Activated naive CD8-positive, alpha-beta T cell treated with anti-CD3 and anti-CD28 coated beads for 36 hours (primary cell): ENCODE measurements around the gene TTLL11. TPM values are rescaled to one million over a fixed set of nuclear protein-coding genes. Genes with fewer than 3 reads are reported as not detected.
"Not testable (repeated sequence)": the region's sequence is repeated elsewhere in the genome, so short reads cannot be mapped to it uniquely, and the experiment has no call there.

Source experiments
- DNase-seq: peaks from one replicate; pipeline ENCODE4 v3.0.0; 2021
- H3K27ac Mint-ChIP-seq: one replicate; pipeline ENCODE4 v1.8.0; 2022; ENCODE audit warnings: mild to moderate bottlenecking, moderate library complexity, mixed read lengths
- H3K27me3 Mint-ChIP-seq: one replicate; pipeline ENCODE4 v1.8.0; 2022; ENCODE audit warnings: mild to moderate bottlenecking, mixed read lengths
- H3K36me3 Mint-ChIP-seq: one replicate; pipeline ENCODE4 v1.8.0; 2021; ENCODE audit warnings: mild to moderate bottlenecking, mixed read lengths
- H3K4me1 Mint-ChIP-seq: one replicate; pipeline ENCODE4 v1.8.0; 2021; ENCODE audit warnings: mixed read lengths
- H3K4me3 Mint-ChIP-seq: one replicate; pipeline ENCODE4 v1.8.0; 2022; ENCODE audit warnings: mild to moderate bottlenecking, moderate library complexity, mixed read lengths
- H3K9me3 Mint-ChIP-seq: one replicate; pipeline ENCODE4 v1.8.0; 2022; ENCODE audit warnings: mixed read lengths
- total RNA-seq, 2 experiments: library from RNA; stranded (reverse); gene quantifications; one replicate each; pipeline ENCODE4 v1.2.3, GENCODE V29; 2021

TTLL11 gene
- total RNA-seq, 2 experiments from 2014 or later, result 2.5 to 2.8 TPM

DNA sequence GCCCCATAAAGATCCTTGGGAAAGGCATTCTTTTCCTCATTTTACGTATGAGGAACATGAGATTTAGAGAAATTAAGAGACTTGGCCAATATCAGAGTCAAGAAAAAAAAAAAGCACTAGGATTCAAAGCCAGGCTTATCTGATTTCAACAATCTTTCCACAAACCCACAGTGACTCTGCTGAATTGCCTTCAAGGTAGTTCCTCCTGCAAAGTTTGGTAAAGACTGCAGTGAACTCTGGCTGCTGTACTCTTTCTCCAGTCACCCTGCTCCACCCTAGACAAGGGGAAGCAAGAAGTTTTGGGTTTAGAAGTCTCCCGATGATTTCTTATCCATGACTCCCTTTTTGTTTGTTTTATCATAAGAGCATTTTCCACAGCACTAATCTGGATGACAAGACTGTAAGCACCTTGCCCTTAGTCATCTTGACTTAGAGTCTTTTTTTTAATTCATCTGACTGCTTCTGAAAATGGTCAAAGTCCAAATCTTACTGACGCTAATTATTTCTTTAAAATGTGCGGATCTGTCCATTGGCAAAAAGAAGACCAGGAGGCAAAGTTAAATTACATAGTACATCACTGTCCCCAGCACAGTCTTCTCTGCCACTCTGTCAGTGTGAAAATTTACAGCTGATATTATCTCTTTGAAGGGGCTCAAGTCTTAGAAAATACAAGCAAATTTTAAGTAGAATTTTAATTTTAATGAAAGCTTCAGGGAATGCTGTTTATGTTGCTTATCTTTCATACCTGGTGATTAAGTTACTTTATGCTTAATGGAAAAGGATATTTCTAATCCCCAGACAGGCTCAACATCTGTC lies 180.1 kb downstream of the TTLL11 start:
- no peaks in the 10 kb centered on the region for H3K36me3 Mint-ChIP-seq

DNA sequence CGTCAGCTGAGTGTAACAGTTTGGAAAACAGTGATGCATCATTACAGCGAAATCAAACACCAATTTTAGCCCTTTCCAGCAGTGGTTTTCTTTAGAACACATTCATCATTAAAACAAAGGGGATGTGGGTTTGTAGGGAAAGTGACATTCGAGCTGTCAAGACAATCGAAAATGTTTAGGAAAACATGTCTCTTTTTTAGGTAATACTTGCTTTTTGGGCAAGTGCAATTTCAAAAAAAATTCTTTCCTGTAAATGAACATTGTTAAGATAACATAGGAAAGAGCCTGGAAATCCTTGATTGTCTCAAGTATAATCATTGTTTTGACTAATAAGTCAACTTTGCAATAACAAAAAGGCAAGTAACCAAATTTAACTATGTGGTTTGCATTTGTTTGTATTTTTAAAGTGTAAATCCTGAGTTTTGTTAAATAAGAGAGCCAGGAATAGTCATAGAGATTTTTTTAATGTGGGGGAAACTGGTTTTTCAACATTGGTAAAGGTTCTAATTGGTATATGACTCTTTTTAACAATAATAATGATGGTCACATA lies 182.5 kb downstream of the TTLL11 start:
- H3K4me1 Mint-ChIP-seq, result no peaks in the 10 kb centered on the region
- no peaks in the 10 kb centered on the region for H3K9me3 Mint-ChIP-seq
- H3K4me3 Mint-ChIP-seq, result no peak overlapping the region
- H3K36me3 Mint-ChIP-seq, result no peaks in the 10 kb centered on the region
- H3K27ac Mint-ChIP-seq, result no peak overlapping the region
- no peaks in the 10 kb centered on the region for H3K27me3 Mint-ChIP-seq
- no peak for DNase-seq

More for the DNA sequence above, 180.1 kb downstream of the TTLL11 start:
- no peaks in the 10 kb centered on the region for H3K9me3 Mint-ChIP-seq
- H3K4me3 Mint-ChIP-seq, result no peak overlapping the region
- no peak for DNase-seq
- no peaks in the 10 kb centered on the region for H3K27me3 Mint-ChIP-seq
- H3K27ac Mint-ChIP-seq, result no peak overlapping the region
- no peaks in the 10 kb centered on the region for H3K4me1 Mint-ChIP-seq

DNA sequence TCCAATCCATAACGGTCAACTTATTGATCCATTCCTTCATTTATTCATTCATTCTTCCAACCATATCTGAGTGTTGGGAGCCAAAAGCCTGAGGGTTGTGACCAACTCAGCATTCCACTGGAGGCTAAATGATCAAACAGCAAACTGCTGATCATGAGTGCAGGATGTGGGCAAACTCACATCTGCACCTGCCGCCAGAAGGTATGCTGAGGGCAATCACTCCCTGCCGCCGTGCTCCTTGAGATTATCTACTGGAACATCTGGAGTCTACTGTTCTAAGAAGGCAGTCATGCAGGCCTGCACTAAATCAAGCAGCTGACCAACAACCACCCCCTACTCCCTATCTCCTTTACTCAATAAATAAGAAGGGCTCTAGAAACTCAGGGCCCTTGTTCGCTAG lies 184.0 kb downstream of the TTLL11 start:
- H3K4me1 Mint-ChIP-seq, result no peaks in the 10 kb centered on the region
- H3K4me3 Mint-ChIP-seq, result no peak overlapping the region
- DNase-seq, result no peak
- H3K9me3 Mint-ChIP-seq, result no peaks in the 10 kb centered on the region
- no peaks in the 10 kb centered on the region for H3K27me3 Mint-ChIP-seq
- no peaks in the 10 kb centered on the region for H3K36me3 Mint-ChIP-seq
- H3K27ac Mint-ChIP-seq, result no peak overlapping the region

DNA sequence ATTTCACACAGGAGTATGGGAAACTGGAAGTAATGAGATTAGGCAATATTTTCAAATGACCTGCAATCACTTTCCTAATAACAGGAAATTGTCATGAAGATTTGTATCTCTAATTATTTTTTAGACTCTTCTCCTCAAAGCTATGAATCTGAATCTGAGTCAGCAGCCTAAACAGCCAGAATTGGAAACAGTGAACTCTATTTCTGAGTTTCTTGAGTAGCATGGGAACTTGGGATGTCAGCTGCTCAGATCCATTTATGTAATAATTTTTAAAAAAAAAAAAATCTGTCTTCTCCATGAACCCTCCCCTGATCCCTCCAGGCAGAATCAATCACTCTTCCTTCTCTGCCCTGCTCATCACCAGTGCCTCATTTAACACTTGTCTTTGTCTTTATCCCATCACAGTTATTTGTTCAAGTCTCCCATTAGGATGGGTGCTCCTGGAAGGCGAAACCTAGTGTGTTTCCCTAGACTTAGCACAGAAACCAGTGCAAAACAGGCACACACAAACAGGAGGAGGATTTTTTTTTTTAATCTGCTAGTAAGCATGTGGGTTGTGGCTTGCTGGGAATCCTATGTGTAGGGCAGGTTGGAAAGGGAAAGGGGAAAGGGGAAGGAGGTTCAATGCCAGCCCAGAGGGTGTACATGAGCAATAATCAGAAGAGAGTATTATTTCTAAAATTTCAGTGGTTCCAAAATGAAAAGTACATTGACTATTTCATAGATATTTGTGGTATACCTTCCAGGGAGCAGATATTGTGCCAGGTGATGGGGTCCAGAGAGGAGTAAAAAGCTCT lies 186.8 kb downstream of the TTLL11 start:
- Mint-ChIP-seq H3K36me3 (no peaks in the 10 kb centered on the region), H3K4me3 (no peak overlapping the region), H3K4me1 (no peaks in the 10 kb centered on the region), H3K27ac (no peak overlapping the region), H3K27me3 (no peaks in the 10 kb centered on the region), H3K9me3 (peaks cover under 1% of the 10 kb centered on the region)
- DNase-seq, result no peak

DNA sequence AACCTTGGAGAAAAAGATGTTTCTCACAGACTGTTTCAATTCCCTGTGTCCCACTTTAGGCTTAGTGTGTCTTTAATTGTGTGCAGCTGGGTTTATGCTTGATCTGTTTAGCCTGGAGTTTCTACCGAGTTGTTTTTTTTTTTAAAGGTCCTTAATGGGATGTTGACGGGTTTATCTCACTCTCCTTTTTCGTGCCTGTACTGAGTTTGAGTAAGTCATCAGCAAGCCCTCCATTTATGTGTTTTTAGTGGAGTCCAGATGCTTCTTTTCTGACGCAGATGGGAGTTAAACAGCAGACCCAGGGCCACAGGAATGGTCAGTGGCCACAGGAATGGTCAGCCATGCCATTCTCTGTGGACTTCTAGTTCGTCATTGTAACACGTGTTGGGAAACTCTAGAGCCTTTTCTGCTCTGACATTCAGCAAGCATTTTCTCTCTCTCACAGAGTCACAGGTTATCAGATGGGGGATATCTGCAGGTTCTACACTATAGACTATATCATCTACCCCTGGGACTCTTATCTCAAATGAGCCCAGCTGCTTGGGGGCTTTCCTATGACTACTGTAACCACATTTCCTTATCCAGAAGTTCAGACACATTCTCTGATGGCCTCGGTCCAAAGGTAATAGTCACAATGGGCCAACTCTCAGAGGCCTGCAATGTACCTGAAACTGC lies 190.5 kb downstream of the TTLL11 start:
- Mint-ChIP-seq H3K4me3 (no peak overlapping the region), H3K4me1 (no peaks in the 10 kb centered on the region), H3K27ac (no peak overlapping the region), H3K9me3 (peaks cover 10% of the 10 kb centered on the region), H3K36me3 (no peaks in the 10 kb centered on the region), H3K27me3 (no peaks in the 10 kb centered on the region)
- DNase-seq, result no peak

DNA sequence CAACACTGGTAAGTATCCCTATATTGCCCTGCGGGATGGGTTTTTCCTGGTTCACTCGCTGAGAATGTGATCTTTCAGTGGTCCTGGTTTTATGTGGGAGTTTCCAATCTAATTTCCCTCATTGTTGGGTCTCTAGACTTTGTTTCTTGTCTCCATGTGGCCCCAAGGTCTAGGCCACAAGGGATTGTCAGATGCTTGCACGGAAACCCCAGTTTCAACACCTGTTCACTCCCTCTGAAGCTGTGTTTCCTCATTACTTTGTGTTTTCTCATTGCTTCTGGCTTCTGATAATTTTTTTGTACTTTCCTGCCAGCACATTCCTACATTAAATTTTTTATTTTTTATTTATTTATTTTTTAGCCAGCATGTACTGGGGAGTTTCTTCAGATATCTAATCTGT lies 191.5 kb downstream of the TTLL11 start:
- H3K27ac Mint-ChIP-seq, result no peak overlapping the region
- no peaks in the 10 kb centered on the region for H3K4me1 Mint-ChIP-seq
- H3K27me3 Mint-ChIP-seq, result no peaks in the 10 kb centered on the region
- H3K4me3 Mint-ChIP-seq, result no peak overlapping the region
- DNase-seq, result no peak
- peaks cover 10% of the 10 kb centered on the region for H3K9me3 Mint-ChIP-seq
- H3K36me3 Mint-ChIP-seq, result no peaks in the 10 kb centered on the region

DNA sequence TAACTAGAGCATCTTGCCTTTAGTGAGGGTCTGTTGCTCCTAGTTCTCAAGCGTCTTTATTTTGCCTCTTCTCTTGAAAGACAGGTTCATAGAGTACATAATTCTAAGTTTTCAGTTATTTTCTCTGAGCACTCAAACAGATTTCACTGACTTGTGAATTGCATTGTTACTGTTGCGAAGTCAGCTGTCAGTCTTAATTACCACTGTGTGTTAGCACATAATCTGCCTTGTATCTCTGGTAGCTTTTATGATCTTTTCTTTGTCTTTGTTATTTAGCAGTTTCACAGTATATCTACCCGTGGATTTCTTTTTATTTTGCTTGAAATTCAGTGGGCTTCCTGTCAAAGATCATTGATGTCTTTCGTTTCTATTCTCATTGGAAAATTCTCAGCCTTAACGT lies 192.9 kb downstream of the TTLL11 start:
- Mint-ChIP-seq H3K27ac (no peak overlapping the region), H3K36me3 (no peaks in the 10 kb centered on the region), H3K4me1 (no peaks in the 10 kb centered on the region), H3K9me3 (peaks cover 10% of the 10 kb centered on the region), H3K4me3 (no peak overlapping the region), H3K27me3 (no peaks in the 10 kb centered on the region)
- no peak for DNase-seq

DNA sequence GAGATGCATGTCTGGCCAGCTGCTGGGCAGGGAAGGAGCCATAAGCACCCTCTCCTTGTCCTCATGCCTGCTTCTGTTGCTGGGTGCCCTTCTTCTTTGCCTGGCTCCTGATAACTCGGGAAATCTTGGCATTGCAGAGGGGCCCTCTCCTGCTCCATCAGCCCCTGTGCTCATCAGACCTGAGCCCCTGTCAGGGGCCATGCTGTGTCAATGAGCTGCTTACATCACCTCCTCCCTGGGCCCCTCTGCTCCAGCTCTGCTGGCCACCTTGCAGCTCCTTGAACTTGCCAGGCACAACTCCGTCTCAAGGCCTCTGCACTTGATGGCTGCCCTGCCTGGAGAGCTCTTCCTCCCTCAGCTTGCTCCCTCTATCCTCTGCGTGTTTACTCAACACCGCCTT lies 194.3 kb downstream of the TTLL11 start:
- H3K9me3 Mint-ChIP-seq, result peaks cover 10% of the 10 kb centered on the region
- DNase-seq, result no peak
- no peak overlapping the region for H3K27ac Mint-ChIP-seq
- no peaks in the 10 kb centered on the region for H3K27me3 Mint-ChIP-seq
- H3K4me1 Mint-ChIP-seq, result no peaks in the 10 kb centered on the region
- peaks cover 2% of the 10 kb centered on the region for H3K36me3 Mint-ChIP-seq
- H3K4me3 Mint-ChIP-seq, result no peak overlapping the region

DNA sequence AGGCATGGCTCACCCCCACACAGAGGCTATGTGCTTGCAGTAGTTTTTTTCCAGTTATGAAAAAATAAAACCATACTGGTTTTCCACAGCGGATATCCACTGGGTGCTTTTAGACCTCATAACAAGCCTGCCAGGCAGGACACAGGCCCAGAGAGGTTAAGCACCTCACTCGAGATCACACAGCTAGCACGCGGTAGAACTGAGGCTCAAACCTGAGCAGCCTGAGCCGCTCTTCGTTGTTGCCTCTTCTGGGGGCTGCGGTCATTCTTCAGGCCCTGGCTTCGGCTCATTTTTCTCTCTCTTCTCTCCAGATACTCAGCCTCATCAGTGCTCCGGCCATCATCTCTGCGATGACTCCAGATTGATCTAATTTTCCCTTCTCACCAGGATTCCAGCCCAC lies 196.0 kb downstream of the TTLL11 start:
- Mint-ChIP-seq H3K4me3 (no peak overlapping the region), H3K27ac (no peak overlapping the region), H3K9me3 (peaks cover 10% of the 10 kb centered on the region), H3K27me3 (no peaks in the 10 kb centered on the region), H3K4me1 (no peaks in the 10 kb centered on the region), H3K36me3 (peaks cover 2% of the 10 kb centered on the region)
- DNase-seq, result no peak

DNA sequence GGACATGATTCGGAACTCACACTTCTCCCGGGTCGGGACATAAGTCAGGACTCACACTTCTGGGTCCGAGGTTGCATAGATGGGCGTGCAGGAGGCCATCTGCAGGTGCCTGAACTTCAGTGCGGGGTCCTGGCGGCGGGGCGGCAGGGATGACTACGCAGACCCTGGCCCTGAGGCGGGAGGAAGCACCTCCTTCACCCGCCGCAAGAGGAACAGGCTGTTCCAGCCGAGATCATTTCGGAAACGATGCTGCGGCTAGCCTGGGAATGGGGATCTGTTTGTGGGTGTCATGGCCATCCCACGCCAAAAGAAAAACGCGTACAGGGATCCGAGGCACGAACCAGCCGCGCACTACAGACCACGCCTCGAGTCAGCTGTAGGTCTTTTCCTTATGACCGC lies 196.6 kb downstream of the TTLL11 start:
- no peak overlapping the region for H3K4me3 Mint-ChIP-seq
- H3K27ac Mint-ChIP-seq, result no peak overlapping the region
- H3K27me3 Mint-ChIP-seq, result no peaks in the 10 kb centered on the region
- peaks cover 10% of the 10 kb centered on the region for H3K9me3 Mint-ChIP-seq
- DNase-seq, result no peak
- no peaks in the 10 kb centered on the region for H3K4me1 Mint-ChIP-seq
- H3K36me3 Mint-ChIP-seq, result peaks cover 2% of the 10 kb centered on the region

DNA sequence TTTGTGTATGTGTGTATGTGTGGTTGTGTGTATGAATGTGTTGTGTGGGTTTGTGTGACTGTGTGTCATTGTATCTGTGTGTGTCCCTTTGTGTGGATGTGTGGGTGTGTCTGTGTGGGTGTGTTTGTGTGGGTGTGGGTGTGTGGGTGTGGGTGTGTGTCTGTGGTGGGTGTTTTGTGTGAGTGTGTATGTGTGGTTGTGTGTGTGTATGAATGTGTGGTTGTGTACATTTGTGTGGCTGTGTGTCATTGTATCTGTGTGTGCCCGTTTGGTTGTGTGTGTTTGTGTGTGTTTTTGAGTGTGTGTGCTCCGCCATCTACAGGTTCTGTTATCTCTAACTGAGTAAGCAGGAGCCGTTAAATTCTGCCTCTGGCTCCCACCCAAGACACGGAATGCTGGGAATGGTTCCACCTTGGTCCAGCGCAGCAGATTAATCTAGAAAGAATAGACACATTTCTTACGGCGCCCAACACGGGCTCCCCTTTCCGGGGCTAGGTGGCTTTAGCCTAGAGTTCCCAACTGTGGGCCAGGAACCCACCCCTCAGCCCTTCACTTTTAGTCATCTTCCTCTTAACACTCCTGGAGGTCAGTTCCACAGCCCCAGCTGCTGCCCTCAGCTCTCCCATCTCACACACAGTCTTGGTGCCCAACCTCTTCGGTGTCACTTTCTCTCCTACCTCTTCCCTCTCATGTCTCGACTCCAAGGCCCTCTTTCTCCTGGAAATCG lies 197.1 kb downstream of the TTLL11 start:
- Mint-ChIP-seq H3K27ac (no peak overlapping the region), H3K9me3 (peaks cover 9% of the 10 kb centered on the region)

DNA sequence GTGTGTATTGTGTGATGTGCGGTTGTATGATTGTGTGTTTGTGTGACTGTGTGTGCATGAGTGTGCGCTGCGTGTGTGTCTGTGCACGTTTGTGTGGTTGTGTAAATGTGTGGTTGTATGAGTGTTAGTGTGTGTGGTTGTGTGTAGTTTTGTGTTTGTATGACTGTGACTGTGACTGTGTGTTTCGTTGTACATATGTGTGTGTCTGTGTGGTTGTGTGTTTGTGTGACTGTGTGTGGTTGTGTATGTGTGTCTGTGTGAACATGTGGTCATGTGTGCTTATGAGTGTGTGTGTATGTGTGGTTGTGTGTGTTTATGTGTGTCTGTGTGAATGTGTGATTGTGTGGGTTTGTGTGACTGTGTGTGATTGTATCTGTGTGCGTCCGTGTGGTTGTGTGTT lies 197.8 kb downstream of the TTLL11 start:
- Mint-ChIP-seq H3K9me3 (peaks cover 7% of the 10 kb centered on the region), H3K27ac (no peak overlapping the region)
- DNase-seq, result no peak

More for the DNA sequence above, 197.1 kb downstream of the TTLL11 start:
- H3K36me3 Mint-ChIP-seq, result peaks cover 2% of the 10 kb centered on the region
- no peaks in the 10 kb centered on the region for H3K4me1 Mint-ChIP-seq
- no peaks in the 10 kb centered on the region for H3K27me3 Mint-ChIP-seq
- no peak overlapping the region for H3K4me3 Mint-ChIP-seq
- DNase-seq, result no peak

DNA sequence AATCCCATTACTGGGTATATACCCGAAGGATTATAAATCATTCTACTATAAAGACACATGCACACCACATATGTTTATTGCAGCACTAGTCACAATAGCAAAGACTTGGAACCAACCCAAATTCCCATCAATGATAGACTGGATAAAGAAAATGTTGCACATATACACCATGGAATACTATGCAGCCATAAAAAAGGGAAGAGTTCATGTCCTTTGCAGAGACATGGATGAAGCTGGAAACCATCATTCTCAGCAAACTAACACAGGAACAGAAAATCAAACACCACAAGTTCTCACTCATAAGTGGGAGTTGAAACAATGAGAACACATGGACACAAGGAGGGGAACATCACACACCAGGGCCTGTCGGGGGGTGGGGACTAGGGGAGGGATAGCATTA lies 198.7 kb downstream of the TTLL11 start:
- H3K27me3 Mint-ChIP-seq, H3K27ac Mint-ChIP-seq, H3K4me3 Mint-ChIP-seq, H3K36me3 Mint-ChIP-seq, H3K4me1 Mint-ChIP-seq, H3K9me3 Mint-ChIP-seq, DNase-seq: not testable (repeated sequence)

More for the DNA sequence above, 197.8 kb downstream of the TTLL11 start:
- no peaks in the 10 kb centered on the region for H3K27me3 Mint-ChIP-seq
- H3K36me3 Mint-ChIP-seq, result peaks cover 2% of the 10 kb centered on the region
- H3K4me1 Mint-ChIP-seq, result no peaks in the 10 kb centered on the region
- no peak overlapping the region for H3K4me3 Mint-ChIP-seq

DNA sequence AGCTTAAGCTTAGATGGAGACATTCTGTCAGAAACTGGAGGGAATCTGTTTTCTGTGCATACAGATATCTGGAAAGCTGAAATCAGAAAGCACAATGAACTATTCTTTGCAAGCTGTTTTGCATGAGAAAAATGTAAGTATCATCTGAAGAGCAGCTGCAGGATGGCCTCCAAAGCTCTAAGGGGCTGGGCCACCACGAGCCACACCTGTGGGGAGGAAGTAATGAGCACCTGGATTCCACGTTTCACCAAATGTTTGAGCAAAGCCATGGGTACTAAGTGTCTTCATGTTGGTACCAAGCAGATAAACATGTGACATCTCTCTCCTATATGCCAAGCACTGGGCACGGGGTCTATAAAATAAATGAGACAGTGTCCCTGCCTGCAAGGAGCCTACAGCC lies 199.3 kb downstream of the TTLL11 start:
- H3K36me3 Mint-ChIP-seq, result peaks cover 2% of the 10 kb centered on the region
- no peaks in the 10 kb centered on the region for H3K27me3 Mint-ChIP-seq
- DNase-seq, result no peak
- H3K9me3 Mint-ChIP-seq, result no peaks in the 10 kb centered on the region
- no peak overlapping the region for H3K27ac Mint-ChIP-seq
- no peaks in the 10 kb centered on the region for H3K4me1 Mint-ChIP-seq
- H3K4me3 Mint-ChIP-seq, result no peak overlapping the region
